Thyroid gland (tissue), 4 donors: ENCODE results near the gene RHOBTB1. TPM values are rescaled to one million over a fixed set of nuclear protein-coding genes. Genes with fewer than 3 reads are reported as not detected.

Experiments used
- DNase-seq, 2 donors: peaks; one replicate each; pipeline ENCODE4 v3.0.0-alpha.2; 2019
- H3K27ac ChIP-seq, 3 donors: fragments of 200-600 bp; sonication (generic); 1 replicate in 2 of 3; 2 replicates in 1 of 3; pipeline ENCODE4 v1.5.1; 2016 to 2019; ENCODE audit warnings: mild to moderate bottlenecking in 1 of 3, moderate library complexity in 1 of 3
- H3K27me3 ChIP-seq: fragments of 200-600 bp; sonication (generic); one replicate; pipeline ENCODE4 v1.5.1; 2019
- H3K36me3 ChIP-seq, 2 donors: fragments of 200-600 bp; sonication (generic); one replicate each; pipeline ENCODE4 v1.5.1; 2016 to 2019
- H3K4me1 ChIP-seq, 2 donors: fragments of 200-600 bp; sonication (generic); one replicate each; pipeline ENCODE4 v1.5.1; 2017 to 2019
- H3K4me3 ChIP-seq, 3 donors: fragments of 200-600 bp; sonication (generic); replicated peaks in 1 of 3; 1 replicate in 2 of 3; 2 replicates in 1 of 3; pipeline ENCODE4 v1.5.1; 2016; ENCODE audit warnings: mild to moderate bottlenecking in 1 of 3
- H3K9me3 ChIP-seq: fragments of 200-600 bp; sonication (generic); one replicate; pipeline ENCODE4 v1.5.1; 2017
- CTCF ChIP-seq, 6 experiments: fragments of 200-600 bp in 3 of 6; fragments of 450-650 bp in 3 of 6; sonication (generic) in 3 of 6; IDR thresholded peaks; one replicate each; pipeline ENCODE4 v1.5.1; 2016 to 2019; ENCODE audit warnings: antibody characterized with exemption in 6 of 6, mild to moderate bottlenecking in 2 of 6, inconsistent platforms in 1 of 6, moderate library complexity in 1 of 6
- POLR2A ChIP-seq, 2 donors: fragments of 450-650 bp; IDR thresholded peaks; one replicate each; pipeline ENCODE4 v1.6.1; 2017; ENCODE audit warnings: antibody characterized with exemption in 2 of 2, mild to moderate bottlenecking in 2 of 2, moderate library complexity in 1 of 2
- WGBS, 2 donors: methylation state at CpG; one replicate each; pipeline ENCODE4 v1.1.5; 2017; 5-methylcytosine and 5-hydroxymethylcytosine counted together
- intact Hi-C: fragments of 100-400 bp; cut with DNase I; formaldehyde crosslinking; loops from one replicate; pipeline ENCODE4 v1.15.1; 2023
- total RNA-seq, 4 donors: library from RNA; depleted of rRNA; stranded (reverse); fragments of >200 nt; gene quantifications; one replicate each; pipeline ENCODE4 v1.2.3, GENCODE V29; 2016

RHOBTB1 gene
- total RNA-seq, 4 donors from 2014 or later: 6.8 to 10.5 (median 9.1) TPM

DNA sequence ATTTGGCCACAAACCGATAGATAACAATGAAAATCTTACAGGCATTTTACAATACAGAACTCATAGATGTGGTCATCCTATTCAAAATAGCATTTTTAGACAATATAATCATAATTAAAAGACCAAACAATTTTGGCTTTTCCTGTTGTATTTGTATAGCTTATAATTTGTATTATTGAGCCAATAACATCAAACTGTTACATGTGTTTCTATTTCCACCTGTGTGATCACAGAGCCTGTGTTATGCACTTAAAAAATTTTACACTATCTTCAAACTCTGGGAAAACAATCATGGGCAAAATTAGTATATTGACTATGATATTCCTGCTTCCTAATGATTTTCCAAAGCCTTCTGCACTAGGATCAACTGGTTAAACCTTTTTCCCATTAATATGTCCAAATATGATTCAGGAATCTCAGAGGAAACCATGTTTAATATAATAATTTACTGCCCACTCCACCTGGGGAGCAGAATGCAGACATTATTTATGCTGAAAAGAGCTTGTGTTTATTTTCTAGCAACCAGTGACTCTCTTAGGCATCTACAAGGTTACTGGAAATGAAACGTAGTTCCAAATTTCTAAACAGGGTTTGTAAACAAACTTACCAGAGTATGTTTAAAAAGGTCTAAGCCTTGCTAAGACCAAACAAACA lies 1.7 kb downstream of the RHOBTB1 start:
- Histone ChIP-seq H3K4me1 (peaks cover 0 to 11% of the 10 kb centered on the region in 2 donors), H3K4me3 (peak overlapping the region in 1 of 3 donors; percentile 94), H3K27me3 (no peaks in the 10 kb centered on the region), H3K36me3 (no peaks in the 10 kb centered on the region), H3K27ac (peak overlapping the region in 2 of 3 donors; percentile 96 to 97), H3K9me3 (no peaks in the 10 kb centered on the region)
- 33 to 45% methylated on average over 2 of the region's 2 CpGs for WGBS, 2 donors
- TF ChIP-seq POLR2A (IDR thresholded peaks at IDR 0.05) (no peak), CTCF (IDR thresholded peaks at IDR 0.05) (no peak)
- DNase-seq: no peak
- intact Hi-C loops: loop anchor here (10.0 kb wide), 1 partner anchor 47 kb away; no protein-coding TSS in a partner anchor

GRCh38 chr10:60940446-60940845 lies 3.5 kb downstream of the RHOBTB1 start:
- Histone ChIP-seq H3K27me3 (no peaks in the 10 kb centered on the region), H3K4me3 (no peak overlapping the region), H3K36me3 (no peaks in the 10 kb centered on the region), H3K4me1 (peaks cover 0 to 11% of the 10 kb centered on the region in 2 donors), H3K27ac (no peak overlapping the region), H3K9me3 (no peaks in the 10 kb centered on the region)
- TF ChIP-seq POLR2A (IDR thresholded peaks at IDR 0.05): no peak
- TF ChIP-seq CTCF (IDR thresholded peaks at IDR 0.05): no peak
- WGBS, 2 donors: 79 to 86% methylated on average over 3 of the region's 3 CpGs
- DNase-seq: no peak
- intact Hi-C loops: loop anchor here (10.0 kb wide), 1 partner anchor 46 kb away; no protein-coding TSS in a partner anchor

DNA sequence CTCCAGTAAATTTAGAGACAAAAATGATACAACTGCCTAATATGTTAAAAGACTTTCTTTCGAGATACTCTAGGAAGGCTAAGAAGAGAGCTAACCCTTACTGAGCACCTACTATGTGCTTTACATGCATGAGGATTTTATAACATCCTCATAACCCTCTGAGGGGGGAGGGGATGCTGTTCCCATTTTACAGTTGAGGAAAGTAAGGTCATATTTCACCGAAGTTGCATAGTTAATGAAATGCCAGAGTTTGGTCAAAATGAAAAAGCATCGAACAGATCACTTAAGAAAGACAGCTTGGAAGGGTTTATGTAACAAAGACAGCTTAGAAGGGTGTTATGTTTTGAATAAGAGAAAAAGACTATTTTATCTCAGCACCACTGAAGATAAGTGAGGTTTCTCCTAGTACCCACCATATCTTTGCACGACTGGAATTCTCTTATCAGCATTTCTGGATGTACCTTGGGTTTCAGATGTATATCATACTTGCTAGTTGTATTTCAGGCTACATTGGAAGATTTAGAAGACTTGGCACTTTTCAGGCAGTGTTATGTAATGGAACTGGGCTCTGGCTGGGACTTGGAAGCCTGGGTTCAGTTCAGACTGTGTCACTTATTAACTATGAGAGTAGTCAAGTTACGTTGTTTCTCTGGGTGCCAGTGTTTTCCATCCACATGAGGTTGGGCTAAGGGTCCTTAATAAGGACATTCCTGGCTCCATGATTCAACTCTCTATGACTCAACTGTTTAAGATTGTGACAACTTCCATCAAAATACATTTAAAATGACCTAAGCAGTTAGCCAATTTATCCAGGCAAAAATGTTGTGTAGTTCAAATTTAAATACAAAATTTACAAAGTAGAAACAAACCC lies 6.0 kb downstream of the RHOBTB1 start:
- no peak for DNase-seq
- no peaks in the 10 kb centered on the region for H3K36me3 ChIP-seq
- H3K4me1 ChIP-seq: peaks cover 0 to 7% of the 10 kb centered on the region in 2 donors
- 86 to 94% methylated on average over 5 of the region's 5 CpGs for WGBS, 2 donors
- no peaks in the 10 kb centered on the region for H3K27me3 ChIP-seq
- intact Hi-C loops: no loop called here
- H3K27ac ChIP-seq: no peak overlapping the region
- no peak overlapping the region for H3K4me3 ChIP-seq
- no peaks in the 10 kb centered on the region for H3K9me3 ChIP-seq
- TF ChIP-seq CTCF (IDR thresholded peaks at IDR 0.05): no peak
- no peak for TF ChIP-seq POLR2A (IDR thresholded peaks at IDR 0.05)

DNA sequence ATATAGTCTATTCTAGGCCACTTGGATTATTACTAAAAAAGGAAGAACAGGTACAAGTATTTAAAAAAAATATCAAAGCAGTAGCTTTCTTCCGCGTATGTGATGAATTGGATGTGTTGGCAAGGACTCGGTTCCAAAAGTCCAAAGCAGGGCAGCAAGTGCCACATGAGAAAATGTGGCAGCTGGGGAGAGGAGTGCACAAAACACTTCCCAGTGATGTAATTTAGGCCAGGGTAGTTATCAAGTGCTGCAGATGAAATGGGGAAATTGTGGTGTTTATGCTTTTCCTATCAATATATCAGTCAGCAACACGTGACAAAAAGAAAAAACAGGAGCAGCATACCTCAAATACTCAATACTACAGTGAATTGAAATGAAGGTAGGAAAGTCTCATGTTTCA lies 7.0 kb downstream of the RHOBTB1 start:
- no peak overlapping the region for H3K4me3 ChIP-seq
- no peak for DNase-seq
- H3K27me3 ChIP-seq: no peaks in the 10 kb centered on the region
- no peak overlapping the region for H3K27ac ChIP-seq
- intact Hi-C loops: no loop called here
- WGBS, 2 donors: 86 to 88% methylated on average over 4 of the region's 4 CpGs
- H3K4me1 ChIP-seq: no peaks in the 10 kb centered on the region
- no peak for TF ChIP-seq POLR2A (IDR thresholded peaks at IDR 0.05)
- no peak for TF ChIP-seq CTCF (IDR thresholded peaks at IDR 0.05)
- H3K9me3 ChIP-seq: no peaks in the 10 kb centered on the region
- no peaks in the 10 kb centered on the region for H3K36me3 ChIP-seq
